Trophoblast cell (in vitro differentiated cells and primary cell): ENCODE measurements around the gene BAG1.
A peak's percentile ranks its signal among the peaks of the same experiment; 100 is the strongest.

Source experiments
- DNase-seq, 2 donors: peaks; one replicate each; pipeline ENCODE4 v3.0.0-alpha.2; 2016
- H2AFZ ChIP-seq: 2 replicates; pipeline ENCODE4 v1.6.1; 2013; ENCODE audit warnings: low read length, moderate library complexity, mild to moderate bottlenecking; ENCODE audit not compliant: insufficient read depth, poor library complexity
- H2AK5ac ChIP-seq: 2 replicates; pipeline ENCODE4 v1.6.1; 2013; ENCODE audit warnings: mild to moderate bottlenecking, low read length
- H2BK120ac ChIP-seq: 2 replicates; pipeline ENCODE4 v1.6.1; 2013; ENCODE audit warnings: low read length, mild to moderate bottlenecking, moderate library complexity; ENCODE audit not compliant: insufficient read depth, poor library complexity
- H2BK12ac ChIP-seq: 2 replicates; pipeline ENCODE4 v1.6.1; 2013; ENCODE audit warnings: mild to moderate bottlenecking, low read length, moderate library complexity
- H2BK5ac ChIP-seq: 2 replicates; pipeline ENCODE4 v1.6.1; 2013; ENCODE audit warnings: low read length, low read depth, moderate library complexity, mild to moderate bottlenecking; ENCODE audit not compliant: poor library complexity
- H3K14ac ChIP-seq: 2 replicates; pipeline ENCODE4 v1.6.1; 2013; ENCODE audit warnings: mild to moderate bottlenecking, low read length
- H3K18ac ChIP-seq: 2 replicates; pipeline ENCODE4 v1.6.1; 2013; ENCODE audit warnings: mild to moderate bottlenecking, low read length
- H3K23ac ChIP-seq: 2 replicates; pipeline ENCODE4 v1.6.1; 2013; ENCODE audit warnings: low read length
- H3K27ac ChIP-seq: 2 replicates; pipeline ENCODE4 v1.5.1; 2013; ENCODE audit warnings: low read depth, mild to moderate bottlenecking, inconsistent platforms, low read length, moderate library complexity
- H3K27me3 ChIP-seq: 2 replicates; pipeline ENCODE4 v1.6.1; 2013; ENCODE audit warnings: inconsistent platforms, mild to moderate bottlenecking, low read length, moderate library complexity; ENCODE audit not compliant: insufficient read depth
- H3K36me3 ChIP-seq, 2 experiments: 1 replicate in 1 of 2; 2 replicates in 1 of 2; pipeline ENCODE4 v1.6.1; 2013; ENCODE audit warnings: low read length in 2 of 2, mild to moderate bottlenecking in 2 of 2, moderate library complexity in 1 of 2; ENCODE audit not compliant: insufficient read depth in 2 of 2, control insufficient read depth in 1 of 2
- H3K4ac ChIP-seq: 2 replicates; pipeline ENCODE4 v1.6.1; 2013; ENCODE audit warnings: low read depth, mild to moderate bottlenecking, low read length, moderate library complexity
- H3K4me1 ChIP-seq, 2 experiments: 1 replicate in 1 of 2; 2 replicates in 1 of 2; pipeline ENCODE4 v1.6.1; 2013; ENCODE audit warnings: low read length in 2 of 2, mild to moderate bottlenecking in 2 of 2, moderate library complexity in 1 of 2; ENCODE audit not compliant: insufficient read depth in 2 of 2, control insufficient read depth in 1 of 2
- H3K4me2 ChIP-seq: 2 replicates; pipeline ENCODE4 v1.6.1; 2013; ENCODE audit warnings: inconsistent platforms, mild to moderate bottlenecking, low read length, moderate library complexity
- H3K4me3 ChIP-seq: 2 replicates; pipeline ENCODE4 v1.5.1; 2013; ENCODE audit warnings: mild to moderate bottlenecking, low read depth, low read length, inconsistent platforms
- H3K79me1 ChIP-seq: one replicate; pipeline ENCODE4 v1.6.1; 2013; ENCODE audit warnings: low read length
- H3K79me2 ChIP-seq: 2 replicates; pipeline ENCODE4 v1.6.1; 2013; ENCODE audit warnings: low read length, mild to moderate bottlenecking; ENCODE audit not compliant: control insufficient read depth, insufficient read depth, poor library complexity
- H3K9ac ChIP-seq: 2 replicates; pipeline ENCODE4 v1.6.1; 2013; ENCODE audit warnings: mild to moderate bottlenecking, low read length
- H3K9me3 ChIP-seq: 2 replicates; pipeline ENCODE4 v1.6.1; 2013; ENCODE audit warnings: low read depth, mild to moderate bottlenecking, control low read depth, inconsistent platforms, low read length; ENCODE audit not compliant: insufficient read depth
- H4K12ac ChIP-seq: 2 replicates; pipeline ENCODE4 v1.6.1; 2013; ENCODE audit warnings: low read depth, mild to moderate bottlenecking, low read length, moderate library complexity
- H4K8ac ChIP-seq: 2 replicates; pipeline ENCODE4 v1.6.1; 2013; ENCODE audit warnings: low read depth, mild to moderate bottlenecking, low read length, moderate library complexity
- H4K91ac ChIP-seq: one replicate; pipeline ENCODE4 v1.6.1; 2013; ENCODE audit warnings: low read depth, mild to moderate bottlenecking, low read length, moderate library complexity
- WGBS: extraction: QIAGEN DNeasy Blood & Tissue Kit; methylation state at CpG from one replicate; pipeline ENCODE4 v1.1.7; 2013; ENCODE audit warnings: missing lambda C conversion rate; ENCODE audit not compliant: insufficient read length, insufficient coverage; ENCODE audit errors: extremely low coverage; 5-methylcytosine and 5-hydroxymethylcytosine counted together

BAG1 gene

DNA sequence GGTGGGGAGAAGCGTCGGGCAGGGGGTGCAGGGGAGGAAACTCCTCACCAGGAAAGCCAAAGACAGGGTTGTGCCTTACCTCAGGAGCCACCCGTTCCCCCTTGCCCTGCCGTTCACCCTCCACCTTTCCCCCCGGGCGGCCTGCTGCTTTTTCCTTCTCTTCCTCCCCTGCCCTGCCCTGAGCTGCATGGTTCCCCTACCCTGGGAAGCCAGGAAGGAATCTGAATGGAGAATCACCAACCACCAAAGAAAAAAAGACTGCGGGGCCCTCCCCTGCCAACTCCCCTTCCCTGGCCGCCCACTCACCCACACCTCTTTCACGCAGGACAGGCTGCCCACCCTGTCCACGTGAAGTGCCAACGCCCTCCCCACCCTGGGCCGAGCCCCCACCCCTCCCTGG lies 25.0 kb upstream of the BAG1 start:
- Histone ChIP-seq H3K4ac (peak overlapping the region; percentile 64), H3K79me2 (peaks cover 10% of the 10 kb centered on the region), H2BK12ac (peak overlapping the region; percentile 24), H2BK120ac (peak overlapping the region; percentile 55), H3K14ac (peak overlapping the region; percentile 88), H3K79me1 (peaks cover 10% of the 10 kb centered on the region), H4K8ac (peak overlapping the region; percentile 88), H3K27me3 (no peaks in the 10 kb centered on the region), H3K23ac (no peak overlapping the region), H2AK5ac (peak overlapping the region; percentile 94), H3K9ac (no peak overlapping the region), H4K91ac (peak overlapping the region; percentile 81), H3K27ac (no peak overlapping the region), H3K36me3 (peaks cover 0 to 5% of the 10 kb centered on the region in 2 experiments), H3K4me3 (no peak overlapping the region), H3K18ac (peak overlapping the region; percentile 66), H3K4me2 (peak overlapping the region; percentile 70), H3K9me3 (no peaks in the 10 kb centered on the region), H2AFZ (no peak overlapping the region), H2BK5ac (no peak overlapping the region), H4K12ac (peak overlapping the region; percentile 99), H3K4me1 (peaks cover 3% of the 10 kb centered on the region in 2 experiments)
- no CpG with 5 or more reads among the region's 12 CpGs for WGBS
- DNase-seq: no peak

DNA sequence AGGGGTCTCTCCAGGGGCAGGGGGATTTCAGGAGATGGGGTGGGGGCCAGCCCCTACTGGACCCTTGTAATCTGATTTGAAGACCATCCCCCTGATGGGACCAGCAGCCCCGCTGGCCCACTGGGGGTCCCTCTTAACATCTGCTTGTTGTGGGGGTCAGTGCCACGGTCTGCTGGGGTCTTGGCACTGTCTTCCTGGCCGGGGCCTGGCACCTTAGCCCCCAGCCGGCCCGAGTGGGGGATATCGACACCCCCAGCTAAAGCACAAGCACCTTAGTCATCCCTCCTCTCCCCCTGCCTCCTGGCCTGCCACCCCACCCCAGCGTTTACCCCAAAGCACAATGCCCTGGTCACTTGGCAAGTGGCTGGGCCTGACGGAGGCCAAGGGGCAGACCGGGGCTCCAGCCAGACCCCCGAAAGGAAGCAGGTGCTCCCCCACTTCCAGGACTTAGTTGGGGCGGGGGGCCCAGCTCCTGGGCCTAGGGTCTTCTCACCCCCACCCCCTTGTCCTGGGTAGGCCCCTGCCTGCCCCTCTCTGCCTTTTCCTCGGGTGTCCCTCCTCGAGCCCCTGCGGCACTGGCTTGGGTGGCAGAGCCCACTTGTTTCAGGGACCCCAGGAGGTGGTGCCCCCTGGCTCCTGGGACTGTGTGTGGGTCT lies 24.4 kb upstream of the BAG1 start:
- Histone ChIP-seq H3K4me2 (no peak overlapping the region), H2AFZ (no peak overlapping the region), H3K4ac (peak overlapping the region; percentile 14), H3K14ac (peak overlapping the region; percentile 56), H3K79me2 (peaks cover 10% of the 10 kb centered on the region), H3K18ac (no peak overlapping the region), H3K4me3 (no peak overlapping the region), H2BK12ac (peak overlapping the region; percentile 30), H3K9me3 (no peaks in the 10 kb centered on the region), H4K12ac (peak overlapping the region; percentile 55), H3K36me3 (peaks cover 0 to 3% of the 10 kb centered on the region in 2 experiments), H3K27ac (no peak overlapping the region), H2AK5ac (peak overlapping the region; percentile 44), H2BK120ac (no peak overlapping the region), H4K91ac (no peak overlapping the region), H2BK5ac (no peak overlapping the region), H4K8ac (peak overlapping the region; percentile 88), H3K27me3 (no peaks in the 10 kb centered on the region), H3K4me1 (peaks cover 3% of the 10 kb centered on the region in 2 experiments), H3K23ac (no peak overlapping the region), H3K79me1 (peaks cover 10% of the 10 kb centered on the region), H3K9ac (no peak overlapping the region)
- no peak for DNase-seq
- WGBS: no CpG with 5 or more reads among the region's 14 CpGs

DNA sequence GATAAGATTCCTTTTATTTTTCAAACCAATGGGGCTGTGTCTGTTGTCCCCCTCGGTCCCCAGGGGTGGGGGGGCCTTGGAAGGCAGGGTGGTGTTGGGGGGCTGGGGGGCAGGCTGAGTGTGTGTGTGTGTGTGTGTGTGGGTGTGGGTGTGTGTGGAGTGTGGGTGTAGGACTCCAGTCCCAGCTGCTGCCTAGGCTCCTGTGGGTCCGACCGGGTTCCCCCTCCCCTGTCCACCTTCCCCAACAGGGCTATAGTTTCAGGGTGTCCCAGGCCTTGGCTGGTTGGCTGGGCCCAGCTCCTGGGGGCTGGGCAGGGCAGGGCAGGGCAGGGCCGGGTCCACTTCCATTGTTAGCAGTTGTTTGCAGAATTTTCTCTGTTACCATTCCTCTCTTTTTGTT lies 23.7 kb upstream of the BAG1 start:
- no peak overlapping the region for H2AFZ ChIP-seq
- no CpG with 5 or more reads among the region's 4 CpGs for WGBS
- H3K4ac ChIP-seq: no peak overlapping the region
- no peak overlapping the region for H3K23ac ChIP-seq
- no peaks in the 10 kb centered on the region for H3K9me3 ChIP-seq
- peaks cover 10% of the 10 kb centered on the region for H3K79me2 ChIP-seq
- H3K4me1 ChIP-seq: peaks cover 3% of the 10 kb centered on the region in 2 experiments
- no peak overlapping the region for H3K4me3 ChIP-seq
- H4K8ac ChIP-seq: no peak overlapping the region
- no peak overlapping the region for H3K14ac ChIP-seq
- DNase-seq: no peak
- no peak overlapping the region for H3K4me2 ChIP-seq
- H2AK5ac ChIP-seq: no peak overlapping the region
- H3K27me3 ChIP-seq: no peaks in the 10 kb centered on the region
- peaks cover 10% of the 10 kb centered on the region for H3K79me1 ChIP-seq
- no peak overlapping the region for H3K27ac ChIP-seq
- no peak overlapping the region for H2BK120ac ChIP-seq
- H4K91ac ChIP-seq: no peak overlapping the region
- no peak overlapping the region for H2BK5ac ChIP-seq
- no peak overlapping the region for H4K12ac ChIP-seq
- H3K18ac ChIP-seq: no peak overlapping the region
- peaks cover 0 to 3% of the 10 kb centered on the region in 2 experiments for H3K36me3 ChIP-seq
- no peak overlapping the region for H3K9ac ChIP-seq
- no peak overlapping the region for H2BK12ac ChIP-seq

DNA sequence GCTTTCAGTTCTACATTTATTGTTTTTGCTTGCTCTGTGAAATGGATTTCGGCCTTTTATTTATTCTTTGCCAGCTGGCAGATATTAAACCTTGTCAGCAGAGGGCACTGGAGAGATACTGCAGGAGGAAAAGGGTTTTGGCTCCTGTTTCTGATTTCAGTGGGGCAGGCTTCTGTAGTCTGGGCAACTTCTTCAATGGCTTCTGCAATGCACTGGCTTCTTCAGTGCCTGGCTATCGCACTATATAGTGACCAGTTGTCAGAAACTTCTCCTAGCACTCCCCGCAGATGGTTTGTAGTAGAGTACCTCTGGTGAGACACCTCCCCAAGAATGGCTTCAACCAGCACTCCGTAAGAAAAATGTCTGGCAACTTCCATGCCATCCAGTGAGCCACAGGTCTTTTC lies 22.6 kb upstream of the BAG1 start:
- Histone ChIP-seq H3K27me3 (no peaks in the 10 kb centered on the region), H2BK5ac (no peak overlapping the region), H4K91ac (no peak overlapping the region), H3K4ac (no peak overlapping the region), H2AFZ (no peak overlapping the region), H2AK5ac (no peak overlapping the region), H3K79me2 (peaks cover 8% of the 10 kb centered on the region), H3K27ac (no peak overlapping the region), H3K14ac (no peak overlapping the region), H3K23ac (no peak overlapping the region), H3K9ac (no peak overlapping the region), H3K18ac (no peak overlapping the region), H3K9me3 (no peaks in the 10 kb centered on the region), H3K79me1 (peaks cover 10% of the 10 kb centered on the region), H3K4me1 (peaks cover 3% of the 10 kb centered on the region in 2 experiments), H2BK12ac (no peak overlapping the region), H3K4me3 (no peak overlapping the region), H2BK120ac (no peak overlapping the region), H4K8ac (no peak overlapping the region), H4K12ac (no peak overlapping the region), H3K36me3 (peaks cover 0 to under 1% of the 10 kb centered on the region in 2 experiments), H3K4me2 (no peak overlapping the region)
- peak; percentile 36 to 73 for DNase-seq
- no CpG with 5 or more reads among the region's 4 CpGs for WGBS
